Stimulated activated CD4-positive, alpha-beta T cell treated with anti-CD3 and anti-CD28 coated beads, Interleukin-2, amount 100 ng/mL, for 48 hours (primary cell): Measurements from ENCODE around the gene CAMK4.
"Not testable (repeated sequence)": the region's sequence is repeated elsewhere in the genome, so short reads cannot be mapped to it uniquely, and the experiment has no call there.

ENCODE experiments used
- DNase-seq, 2 donors: peaks; one replicate each; pipeline ENCODE4 v3.0.0-alpha.2; 2020

The CAMK4 gene

GRCh38 chr5:111320953-111321352 is 96.8 kb downstream of the CAMK4 start:
- no peak for DNase-seq

GRCh38 chr5:111321376-111321775 is 97.2 kb downstream of the CAMK4 start:
- DNase-seq: no peak

- no peak for DNase-seq
Observed at GRCh38 chr5:111326551-111326950, 102.4 kb downstream of the CAMK4 start.

GRCh38 chr5:111337133-111337532 is 112.9 kb downstream of the CAMK4 start:
- DNase-seq: no peak

GRCh38 chr5:111337688-111338087 is 113.5 kb downstream of the CAMK4 start:
- DNase-seq: no peak

GRCh38 chr5:111345731-111346130 is 121.5 kb downstream of the CAMK4 start:
- DNase-seq: no peak

- no peak for DNase-seq
Observed at GRCh38 chr5:111347021-111347420, 122.8 kb downstream of the CAMK4 start.

GRCh38 chr5:111348661-111349329 is 124.6 kb downstream of the CAMK4 start:
- no peak for DNase-seq

GRCh38 chr5:111349429-111349828 is 125.2 kb downstream of the CAMK4 start:
- no peak for DNase-seq

GRCh38 chr5:111353035-111353434 is 128.9 kb downstream of the CAMK4 start:
- no peak for DNase-seq

GRCh38 chr5:111358726-111359125 is 134.5 kb downstream of the CAMK4 start:
- not testable (repeated sequence) for DNase-seq

- no peak for DNase-seq
Observed at GRCh38 chr5:111360173-111360572, 136.0 kb downstream of the CAMK4 start.

GRCh38 chr5:111364992-111365391 is 140.8 kb downstream of the CAMK4 start:
- no peak for DNase-seq

- no peak for DNase-seq
Observed at GRCh38 chr5:111366388-111366787, 142.2 kb downstream of the CAMK4 start.

GRCh38 chr5:111367115-111367514 is 142.9 kb downstream of the CAMK4 start:
- DNase-seq: no peak

- DNase-seq: no peak
Observed at GRCh38 chr5:111372799-111373198, 148.6 kb downstream of the CAMK4 start.

- DNase-seq: no peak
Observed at GRCh38 chr5:111374380-111374779, 150.2 kb downstream of the CAMK4 start.

GRCh38 chr5:111375645-111376044 is 151.5 kb downstream of the CAMK4 start:
- DNase-seq: no peak

- no peak for DNase-seq
Observed at GRCh38 chr5:111377306-111377705, 153.1 kb downstream of the CAMK4 start.

GRCh38 chr5:111379391-111379816 is 155.2 kb downstream of the CAMK4 start:
- no peak for DNase-seq

- DNase-seq: no peak
Observed at GRCh38 chr5:111383288-111383970, 159.2 kb downstream of the CAMK4 start.

- DNase-seq: no peak
Observed at GRCh38 chr5:111384220-111384619, 160.0 kb downstream of the CAMK4 start.

GRCh38 chr5:111385051-111385450 is 160.9 kb downstream of the CAMK4 start:
- no peak for DNase-seq

- no peak for DNase-seq
Observed at GRCh38 chr5:111385970-111386831, 162.0 kb downstream of the CAMK4 start.
